ENCODE measurements around the gene GIGYF1.
A peak's percentile ranks its signal among the peaks of the same experiment; 100 is the strongest.

Gene GIGYF1

GRCh38 chr7:100683659-100684533 lies 10.2 kb downstream of the GIGYF1 start:
- FAIRE-seq: no peak

- FAIRE-seq: no peak
Observed at GRCh38 chr7:100682991-100683658, 10.9 kb downstream of the GIGYF1 start.

GRCh38 chr7:100682228-100682741 lies 11.8 kb downstream of the GIGYF1 start:
- no peak for FAIRE-seq

- no peak for FAIRE-seq
Observed at GRCh38 chr7:100681491-100682227, 12.4 kb downstream of the GIGYF1 start.

- FAIRE-seq: no peak
Observed at GRCh38 chr7:100680576-100681271, 13.3 kb downstream of the GIGYF1 start.

- FAIRE-seq: no peak
Observed at GRCh38 chr7:100679927-100680575, 14.0 kb downstream of the GIGYF1 start.

GRCh38 chr7:100679129-100679926 lies 14.7 kb downstream of the GIGYF1 start:
- no peak for FAIRE-seq

GRCh38 chr7:100678291-100678984 lies 15.6 kb downstream of the GIGYF1 start:
- FAIRE-seq: no peak

GRCh38 chr7:100677308-100678267 lies 16.5 kb downstream of the GIGYF1 start:
- no peak for FAIRE-seq

GRCh38 chr7:100676501-100677306 lies 17.3 kb downstream of the GIGYF1 start:
- FAIRE-seq: no peak

GRCh38 chr7:100675581-100676350 lies 18.3 kb downstream of the GIGYF1 start:
- FAIRE-seq: no peak

- no peak for FAIRE-seq
Observed at GRCh38 chr7:100675105-100675451, 19.0 kb downstream of the GIGYF1 start.

GRCh38 chr7:100674411-100675104 lies 19.5 kb downstream of the GIGYF1 start:
- no peak for FAIRE-seq

GRCh38 chr7:100673942-100674410 lies 20.1 kb downstream of the GIGYF1 start:
- FAIRE-seq: no peak

GRCh38 chr7:100673302-100673941 lies 20.6 kb downstream of the GIGYF1 start, which contains the start of gene GNB2:
Gene GNB2 (plus strand): TSS chr7:100673740. CDS start chr7:100676266, 2,526 bp downstream.
- FAIRE-seq: peak; percentile 96
